H9 (cell line): ENCODE measurements around the gene KRT81. TPM values are rescaled to one million over a fixed set of nuclear protein-coding genes. Genes with fewer than 3 reads are reported as not detected.

ENCODE experiments used
- DNase-seq: peaks from one replicate; pipeline ENCODE4 v3.0.0-alpha.2; 2017
- H2AFZ ChIP-seq: one replicate; pipeline ENCODE4 v1.6.1; 2013; ENCODE audit warnings: mild to moderate bottlenecking, low read length, control low read depth, moderate library complexity
- H2AK5ac ChIP-seq: 2 replicates; pipeline ENCODE4 v1.6.1; 2013; ENCODE audit warnings: low read length, control low read depth, mixed read lengths; ENCODE audit not compliant: insufficient read length
- H2BK120ac ChIP-seq: one replicate; pipeline ENCODE4 v1.6.1; 2013; ENCODE audit warnings: low read depth, mild to moderate bottlenecking, low read length, control low read depth, inconsistent platforms; ENCODE audit not compliant: poor library complexity, severe bottlenecking
- H2BK12ac ChIP-seq: 2 replicates; pipeline ENCODE4 v1.6.1; 2013; ENCODE audit warnings: low read length, control low read depth, mixed read lengths, low read depth; ENCODE audit not compliant: insufficient read length
- H2BK15ac ChIP-seq: 2 replicates; pipeline ENCODE4 v1.6.1; 2013; ENCODE audit warnings: low read depth, low read length, control low read depth
- H2BK20ac ChIP-seq: one replicate; pipeline ENCODE4 v1.6.1; 2013; ENCODE audit warnings: low read depth, mild to moderate bottlenecking, low read length, control low read depth, inconsistent platforms; ENCODE audit not compliant: poor library complexity, severe bottlenecking
- H2BK5ac ChIP-seq: 2 replicates; pipeline ENCODE4 v1.6.1; 2013; ENCODE audit warnings: low read length, control low read depth, mixed read lengths; ENCODE audit not compliant: insufficient read length
- H3K14ac ChIP-seq: 2 replicates; pipeline ENCODE4 v1.6.1; 2013; ENCODE audit warnings: low read length, control low read depth; ENCODE audit not compliant: insufficient read depth
- H3K18ac ChIP-seq: 2 replicates; pipeline ENCODE4 v1.6.1; 2013; ENCODE audit warnings: low read depth, mild to moderate bottlenecking, mixed read lengths, low read length, control low read depth; ENCODE audit not compliant: insufficient read length
- H3K23ac ChIP-seq: 2 replicates; pipeline ENCODE4 v1.6.1; 2013; ENCODE audit warnings: low read length, control low read depth, mixed read lengths, low read depth; ENCODE audit not compliant: insufficient read length
- H3K23me2 ChIP-seq: 2 replicates; pipeline ENCODE4 v1.6.1; 2013; ENCODE audit warnings: low read depth, mild to moderate bottlenecking, mixed read lengths, low read length, control low read depth; ENCODE audit not compliant: insufficient read length, poor library complexity, severe bottlenecking
- H3K27ac ChIP-seq: 2 replicates; pipeline ENCODE4 v1.5.1; 2013; ENCODE audit warnings: low read length, control low read depth, mixed read lengths, low read depth; ENCODE audit not compliant: insufficient read length
- H3K27me3 ChIP-seq: 2 replicates; pipeline ENCODE4 v1.6.1; 2013; ENCODE audit warnings: low read length, control low read depth, inconsistent platforms; ENCODE audit not compliant: insufficient read depth
- H3K4ac ChIP-seq: 2 replicates; pipeline ENCODE4 v1.6.1; 2013; ENCODE audit warnings: low read depth, mild to moderate bottlenecking, control low read depth, inconsistent platforms, low read length, moderate library complexity
- H3K4me1 ChIP-seq: 2 replicates; pipeline ENCODE4 v1.6.1; 2013; ENCODE audit warnings: low read length, control low read depth, inconsistent platforms; ENCODE audit not compliant: insufficient read depth
- H3K4me2 ChIP-seq: 2 replicates; pipeline ENCODE4 v1.6.1; 2013; ENCODE audit warnings: low read length, control low read depth, mixed read lengths; ENCODE audit not compliant: insufficient read length, insufficient read depth
- H3K56ac ChIP-seq: 2 replicates; pipeline ENCODE4 v1.6.1; 2013; ENCODE audit warnings: low read depth, mild to moderate bottlenecking, mixed read lengths, low read length, control low read depth; ENCODE audit not compliant: insufficient read length
- H3K79me1 ChIP-seq: 2 replicates; pipeline ENCODE4 v1.6.1; 2013; ENCODE audit warnings: low read depth, mild to moderate bottlenecking, moderate library complexity, low read length, control low read depth, inconsistent platforms; ENCODE audit not compliant: insufficient read depth, poor library complexity, severe bottlenecking
- H3K79me2 ChIP-seq: 2 replicates; pipeline ENCODE4 v1.6.1; 2013; ENCODE audit warnings: low read length, control low read depth, inconsistent platforms; ENCODE audit not compliant: insufficient read depth
- H3K9ac ChIP-seq: 2 replicates; pipeline ENCODE4 v1.6.1; 2013; ENCODE audit warnings: low read length, control low read depth, mixed read lengths; ENCODE audit not compliant: insufficient read length; ENCODE audit errors: extremely low read depth
- H3K9me3 ChIP-seq: one replicate; pipeline ENCODE4 v1.6.1; 2013; ENCODE audit warnings: low read depth, low read length, inconsistent platforms; ENCODE audit not compliant: control insufficient read depth
- H3T11ph ChIP-seq: one replicate; pipeline ENCODE4 v1.6.1; 2013; ENCODE audit warnings: mild to moderate bottlenecking, low read length, control low read depth, inconsistent platforms
- H4K20me1 ChIP-seq: one replicate; pipeline ENCODE4 v1.6.1; 2013; ENCODE audit not compliant: control insufficient read depth, insufficient read length, insufficient read depth
- H4K5ac ChIP-seq: 2 replicates; pipeline ENCODE4 v1.6.1; 2013; ENCODE audit warnings: low read depth, mild to moderate bottlenecking, mixed read lengths, low read length, control low read depth; ENCODE audit not compliant: insufficient read length
- H4K8ac ChIP-seq: replicated peaks from 2 replicates; pipeline ENCODE4 v1.6.1; 2013; ENCODE audit warnings: low read length, control low read depth, mixed read lengths, low read depth; ENCODE audit not compliant: insufficient read length
- H4K91ac ChIP-seq: 2 replicates; pipeline ENCODE4 v1.6.1; 2013; ENCODE audit warnings: low read depth, mild to moderate bottlenecking, moderate library complexity, mixed read lengths, low read length, control low read depth; ENCODE audit not compliant: insufficient read length
- H3K27ac Mint-ChIP-seq, 3 experiments: 2 replicates in 2 of 3; 3 replicates in 1 of 3; pipeline ENCODE4 v1.8.0; 2020 to 2021; ENCODE audit warnings: mixed read lengths in 3 of 3, mild to moderate bottlenecking in 1 of 3, moderate library complexity in 1 of 3
- H3K27me3 Mint-ChIP-seq: 2 replicates; pipeline ENCODE4 v1.8.0; 2021; ENCODE audit warnings: low read depth, mild to moderate bottlenecking, moderate library complexity, mixed read lengths
- H3K36me3 Mint-ChIP-seq, 3 experiments: 2 replicates in 2 of 3; 3 replicates in 1 of 3; pipeline ENCODE4 v1.8.0; 2020 to 2021; ENCODE audit warnings: low read depth in 3 of 3, mixed read lengths in 3 of 3; ENCODE audit not compliant: insufficient read depth in 1 of 3
- H3K4me1 Mint-ChIP-seq, 2 experiments: 2 replicates each; pipeline ENCODE4 v1.8.0; 2020; ENCODE audit warnings: mixed read lengths in 2 of 2
- H3K4me3 Mint-ChIP-seq, 2 experiments: 2 replicates in 1 of 2; 3 replicates in 1 of 2; pipeline ENCODE4 v1.8.0; 2020 to 2021; ENCODE audit warnings: mild to moderate bottlenecking in 2 of 2, mixed read lengths in 2 of 2, moderate library complexity in 1 of 2
- H3K9me3 Mint-ChIP-seq, 2 experiments: 2 replicates in 1 of 2; 3 replicates in 1 of 2; pipeline ENCODE4 v1.8.0; 2020; ENCODE audit warnings: mild to moderate bottlenecking in 2 of 2, mixed read lengths in 2 of 2, moderate library complexity in 1 of 2
- CTCF ChIP-seq: fragments of 200-600 bp; sonication (generic); conservative IDR thresholded peaks from 3 replicates; pipeline ENCODE4 v1.8.0; 2021; ENCODE audit warnings: antibody characterized with exemption, mild to moderate bottlenecking
- WGBS: extraction: QIAGEN DNeasy Blood & Tissue Kit; methylation state at CpG from one replicate; pipeline ENCODE4 v1.1.7; 2013; ENCODE audit warnings: missing lambda C conversion rate, low lambda C conversion rate, mixed read lengths; ENCODE audit not compliant: insufficient read length; ENCODE audit errors: extremely low coverage; 5-methylcytosine and 5-hydroxymethylcytosine counted together
- total RNA-seq: library from RNA; stranded (reverse); gene quantifications from 2 replicates; pipeline ENCODE4 v1.2.1, GENCODE V29; 2021

KRT81 gene
- total RNA-seq, 1 experiment from 2014 or later: not detected

GRCh38 chr12:52259657-52260243 lies 31.6 kb downstream of the KRT81 start:
- no peaks in the 10 kb centered on the region for H3K4me1 ChIP-seq
- no CpG with 5 or more reads among the region's 6 CpGs for WGBS
- H2BK5ac ChIP-seq: no peak overlapping the region
- H3K9me3 ChIP-seq: no peaks in the 10 kb centered on the region
- H2BK120ac ChIP-seq: no peak overlapping the region
- H4K20me1 ChIP-seq: no peaks in the 10 kb centered on the region
- no peak overlapping the region for H3K27ac ChIP-seq
- DNase-seq: no peak
- no peak overlapping the region for H3K4me2 ChIP-seq
- Mint-ChIP-seq H3K27me3 (peaks cover 85% of the 10 kb centered on the region), H3K9me3 (peaks cover 15 to 28% of the 10 kb centered on the region in 2 experiments; a peak in 4 of 5 replicates), H3K27ac (no peak overlapping the region), H3K4me1 (peaks cover 24% of the 10 kb centered on the region in 2 experiments), H3K36me3 (peaks cover 0 to 26% (median 5%) of the 10 kb centered on the region in 3 experiments; a peak in 2 of 7 replicates), H3K4me3 (no peak overlapping the region; a peak in 1 of 5 replicates)
- H3K14ac ChIP-seq: no peak overlapping the region
- no peak overlapping the region for H2BK15ac ChIP-seq
- no peak overlapping the region for H2AFZ ChIP-seq
- H3T11ph ChIP-seq: no peak overlapping the region
- no peak overlapping the region for H4K8ac ChIP-seq
- no peak overlapping the region for H3K4ac ChIP-seq
- no peak for TF ChIP-seq CTCF
- no peak overlapping the region for H3K23ac ChIP-seq
- no peaks in the 10 kb centered on the region for H3K79me2 ChIP-seq
- H3K9ac ChIP-seq: no peak overlapping the region
- H4K91ac ChIP-seq: no peak overlapping the region
- no peak overlapping the region for H2AK5ac ChIP-seq
- no peaks in the 10 kb centered on the region for H3K79me1 ChIP-seq
- no peaks in the 10 kb centered on the region for H3K23me2 ChIP-seq
- no peak overlapping the region for H3K56ac ChIP-seq
- H2BK20ac ChIP-seq: no peak overlapping the region
- no peak overlapping the region for H4K5ac ChIP-seq
- H2BK12ac ChIP-seq: no peak overlapping the region
- H3K27me3 ChIP-seq: no peaks in the 10 kb centered on the region; the same call in 1 of the 2 replicates
- no peak overlapping the region for H3K18ac ChIP-seq
